Nephron (organoid): ENCODE results near the gene DUSP19.
A peak's percentile ranks its signal among the peaks of the same experiment; 100 is the strongest.
"Not testable (repeated sequence)": the region's sequence is repeated elsewhere in the genome, so short reads cannot be mapped to it uniquely, and the experiment has no call there.

Experiments used
- H3K27ac Mint-ChIP-seq, 3 experiments: 2 replicates each; pipeline ENCODE4 v1.8.0; 2020; ENCODE audit warnings: mixed read lengths in 3 of 3, mild to moderate bottlenecking in 2 of 3, moderate library complexity in 1 of 3
- H3K27me3 Mint-ChIP-seq: 2 replicates; pipeline ENCODE4 v1.8.0; 2021; ENCODE audit warnings: low read depth, mild to moderate bottlenecking, moderate library complexity, mixed read lengths
- H3K36me3 Mint-ChIP-seq: 2 replicates; pipeline ENCODE4 v1.8.0; 2020; ENCODE audit warnings: low read depth, mixed read lengths
- H3K4me1 Mint-ChIP-seq: 2 replicates; pipeline ENCODE4 v1.8.0; 2020; ENCODE audit warnings: mixed read lengths
- H3K4me3 Mint-ChIP-seq, 3 experiments: 2 replicates each; pipeline ENCODE4 v1.8.0; 2020; ENCODE audit warnings: mild to moderate bottlenecking in 3 of 3, mixed read lengths in 3 of 3, moderate library complexity in 2 of 3
- H3K9me3 Mint-ChIP-seq: 2 replicates; pipeline ENCODE4 v1.8.0; 2020; ENCODE audit warnings: mixed read lengths
- TF ChIP-seq, protein P1 (sequence below), 3 experiments: fragments of 200-600 bp; sonication (generic); IDR thresholded peaks; one replicate each; pipeline ENCODE4 v1.5.0; 2021; ENCODE audit warnings: antibody characterized with exemption in 3 of 3; ENCODE audit not compliant: unreplicated experiment in 3 of 3

The DUSP19 gene

DNA sequence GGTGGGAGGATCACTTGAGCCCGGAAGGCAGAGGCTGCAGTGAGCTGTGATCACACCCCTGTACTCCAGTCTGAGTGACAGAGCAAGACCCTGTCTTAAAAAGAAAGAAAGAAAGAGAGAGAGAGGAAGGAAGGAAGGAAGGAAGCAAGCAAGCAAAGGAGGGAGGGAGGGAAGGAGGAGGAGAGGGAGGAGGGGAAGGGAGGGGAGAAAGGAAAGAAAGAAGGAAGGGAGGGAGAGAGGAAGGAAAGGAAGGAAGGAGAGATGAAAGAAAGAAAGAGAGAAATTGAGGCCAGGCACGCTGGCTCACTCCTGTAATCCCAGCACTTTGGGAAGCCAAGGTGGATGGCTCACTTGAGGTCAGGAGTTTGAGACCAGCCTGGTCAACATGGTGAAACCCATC, 37.9 kb upstream of the DUSP19 start:
- no peaks in the 10 kb centered on the region for H3K36me3 Mint-ChIP-seq
- no peak overlapping the region for H3K27ac Mint-ChIP-seq
- no peak overlapping the region for H3K4me3 Mint-ChIP-seq

DNA sequence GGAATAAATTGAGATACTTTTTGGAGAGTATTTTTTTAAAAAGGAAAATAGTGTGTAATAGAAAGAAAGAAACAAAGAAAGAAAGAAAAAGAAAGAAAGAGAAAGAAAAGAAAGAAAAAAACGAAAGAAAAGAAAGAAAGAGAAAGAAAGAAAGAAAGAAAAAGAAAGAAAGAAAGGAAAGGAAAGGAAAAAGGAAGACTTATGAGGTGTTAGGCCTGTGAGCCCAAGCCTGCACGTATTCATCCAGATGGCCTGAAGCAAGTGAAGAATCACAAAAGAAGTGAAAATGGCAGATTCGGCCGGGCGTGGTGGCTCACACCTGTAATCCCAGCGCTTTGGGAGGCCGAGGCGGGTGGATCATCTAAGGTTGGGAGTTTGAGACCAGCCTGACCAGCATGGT, 35.0 kb upstream of the DUSP19 start:
- H3K27me3 Mint-ChIP-seq, H3K36me3 Mint-ChIP-seq, H3K4me3 Mint-ChIP-seq, H3K27ac Mint-ChIP-seq, H3K4me1 Mint-ChIP-seq, H3K9me3 Mint-ChIP-seq: not testable (repeated sequence)

More for the DNA sequence above, 37.9 kb upstream of the DUSP19 start:
- TF ChIP-seq, protein P1, sequence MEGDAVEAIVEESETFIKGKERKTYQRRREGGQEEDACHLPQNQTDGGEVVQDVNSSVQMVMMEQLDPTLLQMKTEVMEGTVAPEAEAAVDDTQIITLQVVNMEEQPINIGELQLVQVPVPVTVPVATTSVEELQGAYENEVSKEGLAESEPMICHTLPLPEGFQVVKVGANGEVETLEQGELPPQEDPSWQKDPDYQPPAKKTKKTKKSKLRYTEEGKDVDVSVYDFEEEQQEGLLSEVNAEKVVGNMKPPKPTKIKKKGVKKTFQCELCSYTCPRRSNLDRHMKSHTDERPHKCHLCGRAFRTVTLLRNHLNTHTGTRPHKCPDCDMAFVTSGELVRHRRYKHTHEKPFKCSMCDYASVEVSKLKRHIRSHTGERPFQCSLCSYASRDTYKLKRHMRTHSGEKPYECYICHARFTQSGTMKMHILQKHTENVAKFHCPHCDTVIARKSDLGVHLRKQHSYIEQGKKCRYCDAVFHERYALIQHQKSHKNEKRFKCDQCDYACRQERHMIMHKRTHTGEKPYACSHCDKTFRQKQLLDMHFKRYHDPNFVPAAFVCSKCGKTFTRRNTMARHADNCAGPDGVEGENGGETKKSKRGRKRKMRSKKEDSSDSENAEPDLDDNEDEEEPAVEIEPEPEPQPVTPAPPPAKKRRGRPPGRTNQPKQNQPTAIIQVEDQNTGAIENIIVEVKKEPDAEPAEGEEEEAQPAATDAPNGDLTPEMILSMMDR (IDR thresholded peaks at IDR 0.05; ENCODE audit: unreplicated experiment in 3 of 3): no peak
- H3K4me1 Mint-ChIP-seq: peaks cover 21% of the 10 kb centered on the region
- H3K27me3 Mint-ChIP-seq: peaks cover 4% of the 10 kb centered on the region
- no peaks in the 10 kb centered on the region for H3K9me3 Mint-ChIP-seq

DNA sequence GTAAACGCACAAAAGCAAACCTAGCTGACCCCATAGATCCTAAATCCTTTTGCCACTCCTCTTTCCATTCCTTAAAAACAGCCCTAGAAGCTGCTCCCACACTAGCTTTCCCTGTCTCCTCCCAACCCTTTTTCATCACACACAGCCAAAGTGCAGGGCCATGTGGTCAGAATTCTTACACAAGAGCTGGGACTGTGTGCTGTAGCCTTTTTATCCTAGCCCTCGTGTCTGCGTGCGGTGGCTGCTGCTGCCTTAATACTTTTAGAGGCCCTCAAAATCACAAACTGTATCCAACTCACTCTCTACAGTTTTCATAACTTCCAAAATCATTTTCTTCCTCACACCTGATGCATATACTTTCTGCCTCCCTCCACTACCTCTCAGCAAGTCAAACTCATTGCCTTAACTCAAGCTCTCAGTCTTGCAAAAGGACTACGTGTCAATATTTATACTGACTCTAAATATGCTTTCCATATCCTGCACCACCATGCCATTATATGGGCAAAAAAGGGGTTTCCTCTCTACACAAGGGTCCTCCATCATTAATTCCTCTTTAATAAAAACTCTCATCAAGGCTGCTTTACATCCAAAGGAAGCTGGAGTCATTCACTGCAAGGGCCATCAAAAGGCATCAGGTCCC, 30.9 kb upstream of the DUSP19 start:
- not testable (repeated sequence) for H3K9me3 Mint-ChIP-seq, H3K36me3 Mint-ChIP-seq, H3K4me3 Mint-ChIP-seq, H3K27ac Mint-ChIP-seq, H3K4me1 Mint-ChIP-seq, H3K27me3 Mint-ChIP-seq

DNA sequence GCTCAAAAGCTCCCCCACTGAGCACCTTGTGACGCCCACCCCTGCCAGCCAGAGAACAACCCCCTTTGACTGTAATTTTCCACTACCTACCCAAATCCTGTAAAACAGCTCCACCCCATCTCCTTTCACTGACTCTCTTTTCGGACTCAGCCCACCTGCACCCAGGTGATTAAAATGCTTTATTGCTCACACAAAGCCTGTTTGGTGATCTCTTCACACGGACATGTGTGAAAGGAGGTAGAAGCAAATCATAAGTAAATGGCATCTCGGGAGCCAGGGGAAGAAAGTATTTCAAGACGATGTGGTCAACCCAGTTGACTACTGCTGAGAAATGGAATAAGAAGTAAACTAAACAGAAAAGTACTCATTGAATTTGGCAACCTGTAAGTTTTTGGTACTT, 29.1 kb upstream of the DUSP19 start:
- H3K27me3 Mint-ChIP-seq: no peaks in the 10 kb centered on the region
- H3K9me3 Mint-ChIP-seq: peaks cover 2% of the 10 kb centered on the region
- no peaks in the 10 kb centered on the region for H3K36me3 Mint-ChIP-seq

DNA sequence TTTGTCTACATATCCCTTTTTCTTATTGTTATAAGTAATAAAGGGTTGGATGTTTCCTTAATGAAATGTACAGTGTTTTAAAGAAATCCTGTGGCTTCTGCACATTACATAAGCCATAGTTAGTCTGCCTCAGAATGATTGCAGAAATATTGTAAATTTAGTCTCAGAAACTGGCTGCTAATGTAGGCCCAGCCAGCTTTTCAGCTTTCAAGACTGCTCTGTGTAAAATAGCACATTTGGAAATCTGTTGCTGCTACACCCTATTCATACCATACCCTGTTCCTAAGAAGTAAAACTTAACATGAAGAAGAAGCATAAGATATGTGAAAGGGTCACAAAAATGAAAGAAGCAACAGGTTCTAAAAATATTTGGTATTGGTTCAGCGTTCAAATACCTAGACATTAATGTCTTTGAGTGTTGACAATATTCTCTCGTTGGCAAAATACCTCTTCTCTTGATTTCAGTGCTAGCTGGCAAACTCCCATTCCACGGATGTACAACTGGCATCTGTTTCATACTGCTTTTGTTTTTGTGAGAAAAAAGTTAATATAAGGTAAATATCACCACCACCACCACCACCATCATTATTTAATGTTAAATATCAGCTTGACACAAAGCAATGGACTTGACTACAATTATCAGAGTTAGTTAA, 21.1 kb upstream of the DUSP19 start:
- H3K4me1 Mint-ChIP-seq: no peaks in the 10 kb centered on the region
- no peaks in the 10 kb centered on the region for H3K27me3 Mint-ChIP-seq
- no peak overlapping the region for H3K4me3 Mint-ChIP-seq

More for the DNA sequence above, 29.1 kb upstream of the DUSP19 start:
- TF ChIP-seq, protein P1 (IDR thresholded peaks at IDR 0.05; ENCODE audit: unreplicated experiment in 3 of 3): no peak
- no peak overlapping the region for H3K27ac Mint-ChIP-seq
- H3K4me1 Mint-ChIP-seq: no peaks in the 10 kb centered on the region
- no peak overlapping the region for H3K4me3 Mint-ChIP-seq

DNA sequence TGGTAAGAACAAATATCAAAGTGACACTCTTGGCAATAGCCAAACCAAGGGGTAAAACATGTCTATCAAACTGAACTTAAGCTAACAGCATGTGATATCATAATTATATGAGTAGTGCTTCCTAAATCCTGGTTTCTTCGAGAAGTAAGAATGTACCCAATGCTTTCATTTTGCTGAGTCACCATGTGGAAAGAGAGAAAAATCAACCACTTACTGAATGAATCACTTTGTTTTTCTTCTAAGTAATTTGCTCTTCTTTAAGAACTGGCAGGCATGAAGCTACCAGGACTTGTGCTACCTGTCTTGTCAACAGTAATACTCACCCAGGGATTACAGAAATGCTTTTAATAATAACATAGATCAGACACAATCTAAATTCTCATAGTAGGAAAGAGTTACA, 19.0 kb upstream of the DUSP19 start:
- TF ChIP-seq, protein P1 (IDR thresholded peaks at IDR 0.05; ENCODE audit: unreplicated experiment in 3 of 3): no peak
- Mint-ChIP-seq H3K36me3 (no peaks in the 10 kb centered on the region), H3K27ac (no peak overlapping the region), H3K4me1 (no peaks in the 10 kb centered on the region), H3K4me3 (no peak overlapping the region), H3K27me3 (no peaks in the 10 kb centered on the region), H3K9me3 (no peaks in the 10 kb centered on the region)

More for the DNA sequence above, 21.1 kb upstream of the DUSP19 start:
- Mint-ChIP-seq H3K9me3 (peaks cover 2% of the 10 kb centered on the region), H3K36me3 (no peaks in the 10 kb centered on the region), H3K27ac (peak overlapping the region in 1 of 3 experiments; percentile 45)
- TF ChIP-seq, protein P1 (IDR thresholded peaks at IDR 0.05; ENCODE audit: unreplicated experiment in 3 of 3): no peak
